ENCODE measurements around the gene MIS18BP1.
A peak's percentile ranks its signal among the peaks of the same experiment; 100 is the strongest.
"Not testable (repeated sequence)": the region's sequence is repeated elsewhere in the genome, so short reads cannot be mapped to it uniquely, and the experiment has no call there.

Gene MIS18BP1

DNA sequence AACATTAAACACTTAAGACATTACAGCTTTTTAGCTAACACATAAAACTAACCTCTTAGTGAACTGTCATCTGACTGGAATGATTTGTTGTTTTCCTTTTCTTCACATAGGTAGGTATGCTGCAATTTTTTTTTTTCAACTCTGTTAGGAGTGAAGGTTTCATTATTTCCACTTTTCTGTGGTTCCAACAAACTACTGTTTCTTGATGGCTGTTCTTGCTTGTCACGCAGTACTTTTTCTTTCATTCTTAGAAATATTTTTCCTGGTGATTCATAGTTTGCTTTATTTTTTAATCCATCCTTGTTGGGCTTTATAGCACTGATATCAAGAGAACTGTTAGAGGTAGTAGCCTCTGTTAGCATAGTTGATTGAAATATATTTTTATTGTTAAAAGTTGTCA lies 6.3 kb downstream of the MIS18BP1 start:
- DNase-seq: no peak

DNA sequence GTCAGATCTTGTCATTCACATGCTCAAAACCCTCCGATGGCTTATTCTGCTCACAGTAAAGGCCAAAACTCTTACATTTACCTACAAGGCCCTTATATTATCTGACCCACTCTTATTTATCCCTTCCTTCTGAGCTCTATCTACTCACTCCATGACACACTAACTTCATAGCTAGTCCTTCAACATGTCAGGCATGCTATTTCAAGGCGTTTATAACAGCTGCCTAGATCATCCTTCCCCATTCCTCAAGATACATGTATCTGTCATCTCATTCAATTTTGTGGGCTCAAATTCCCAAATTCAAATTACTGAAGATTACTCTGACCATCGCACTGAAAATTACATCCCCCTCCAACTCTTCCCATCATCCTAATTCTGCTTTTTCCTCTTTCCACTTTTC lies 6.9 kb downstream of the MIS18BP1 start:
- DNase-seq: no peak

- no peak for DNase-seq
Observed at GRCh38 chr14:45242706-45243105, 10.3 kb downstream of the MIS18BP1 start.

DNA sequence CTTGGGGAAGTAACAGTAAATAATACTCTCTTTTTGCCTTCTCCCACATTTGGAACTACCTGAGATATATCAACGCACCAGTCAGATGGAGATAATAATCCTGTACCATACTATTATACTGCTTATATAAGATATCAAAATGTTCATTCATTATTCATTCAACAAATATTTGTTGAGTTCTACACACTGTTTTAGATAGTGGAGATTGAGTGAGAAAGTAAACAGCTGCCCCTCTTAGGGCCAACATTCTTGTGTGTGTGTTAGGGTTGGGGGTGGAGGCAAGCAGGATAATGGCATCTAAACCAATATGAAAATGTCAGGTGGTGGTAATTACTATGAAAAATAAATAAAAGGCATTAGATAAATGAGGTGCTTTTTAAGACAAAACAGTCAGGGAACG lies 14.0 kb downstream of the MIS18BP1 start:
- no peak for DNase-seq

- no peak for DNase-seq
Observed at GRCh38 chr14:45227566-45227965, 25.4 kb downstream of the MIS18BP1 start.

GRCh38 chr14:45222485-45223262 lies 30.3 kb downstream of the MIS18BP1 start:
- DNase-seq: no peak

DNA sequence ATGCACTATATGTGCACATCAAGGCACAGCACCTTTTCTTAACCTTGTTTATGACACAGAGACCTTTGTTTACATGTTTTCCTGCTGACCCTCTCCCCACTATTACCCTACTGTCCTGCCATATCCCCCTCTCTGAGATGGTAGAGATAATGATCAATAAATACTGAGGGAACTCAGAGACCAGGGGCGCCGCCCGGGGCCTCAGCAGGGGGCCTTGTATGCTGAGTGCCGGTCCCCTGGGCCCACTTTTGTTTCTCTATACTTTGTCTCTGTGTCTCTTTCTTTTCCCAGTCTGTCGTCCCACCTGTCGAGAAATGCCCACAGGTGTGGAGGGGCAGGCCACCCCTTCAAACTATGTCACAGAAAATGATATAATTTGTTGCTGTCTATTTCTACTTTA lies 38.7 kb downstream of the MIS18BP1 start:
- DNase-seq: not testable (repeated sequence)

- DNase-seq: not testable (repeated sequence)
Observed at GRCh38 chr14:45213716-45214115, 39.3 kb downstream of the MIS18BP1 start.

- DNase-seq: no peak
Observed at GRCh38 chr14:45212231-45212630, 40.8 kb downstream of the MIS18BP1 start.

GRCh38 chr14:45211295-45211694 lies 41.7 kb downstream of the MIS18BP1 start:
- DNase-seq: no peak

DNA sequence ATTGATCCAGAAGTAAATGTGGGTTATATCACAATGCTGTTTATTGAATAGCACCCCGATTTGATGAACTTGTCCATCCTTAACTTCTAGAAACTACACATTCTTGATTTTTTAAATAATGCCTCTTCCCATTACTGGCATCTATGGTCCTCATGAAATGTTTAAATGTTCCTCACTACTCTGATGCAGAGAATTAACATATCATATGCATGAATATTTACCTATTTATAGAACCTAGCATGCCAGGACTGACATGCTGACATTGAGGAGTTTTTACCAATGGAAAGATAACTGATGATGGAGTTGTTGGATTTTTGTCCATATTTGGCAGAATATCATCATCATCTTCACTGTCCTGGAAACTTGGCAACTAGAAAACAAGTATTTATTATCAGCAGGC lies 42.8 kb downstream of the MIS18BP1 start:
- DNase-seq: no peak

- no peak for DNase-seq
Observed at GRCh38 chr14:45204241-45204640, 48.8 kb downstream of the MIS18BP1 start.

DNA sequence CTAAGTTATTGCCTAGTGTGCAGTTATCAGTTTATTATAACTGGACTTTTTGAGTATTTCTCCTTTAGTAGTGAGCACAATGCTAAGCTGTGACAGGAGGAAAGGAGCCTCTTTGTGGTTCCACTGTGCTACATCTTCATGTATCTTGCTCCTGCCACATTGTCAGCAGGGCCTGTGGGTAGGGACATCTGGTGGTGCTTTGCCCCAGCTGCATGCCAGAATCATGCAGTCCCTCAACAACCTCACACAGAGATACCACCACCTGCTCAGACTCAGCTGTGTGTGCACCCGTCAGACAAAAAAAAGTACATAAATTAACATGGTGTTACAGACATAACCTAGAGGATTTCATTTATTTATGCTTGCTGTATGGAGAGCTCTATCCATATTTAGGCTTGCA lies 51.1 kb downstream of the MIS18BP1 start:
- peak in 2 of 56 donors; percentile 2 for DNase-seq

GRCh38 chr14:45199230-45199629 lies 53.8 kb downstream of the MIS18BP1 start:
- no peak for DNase-seq

GRCh38 chr14:45198551-45198950 lies 54.5 kb downstream of the MIS18BP1 start:
- DNase-seq: no peak

GRCh38 chr14:45194964-45195363 lies 58.0 kb downstream of the MIS18BP1 start:
- DNase-seq: no peak

GRCh38 chr14:45185100-45185814 lies 67.7 kb downstream of the MIS18BP1 start:
- DNase-seq: no peak

DNA sequence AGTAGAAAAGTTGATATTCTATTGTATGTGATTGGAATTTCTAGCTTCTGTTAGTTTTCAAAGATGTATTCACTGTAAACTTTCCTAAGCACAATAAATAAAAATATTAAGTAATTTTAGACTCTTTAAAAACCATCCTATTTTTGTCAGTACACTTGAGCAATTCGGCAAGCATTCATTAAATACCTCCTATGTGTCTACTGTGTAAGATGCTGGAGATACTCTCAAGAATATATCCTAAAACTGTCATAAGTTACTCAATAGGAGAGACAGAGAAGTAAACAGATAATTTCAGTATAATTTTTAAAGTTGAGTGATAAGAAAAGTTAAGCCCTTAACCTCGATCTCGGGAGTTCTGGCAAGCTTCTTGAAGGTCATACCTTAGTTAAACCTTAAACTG lies 71.2 kb downstream of the MIS18BP1 start:
- no peak for DNase-seq

GRCh38 chr14:45181329-45181728 lies 71.7 kb downstream of the MIS18BP1 start:
- no peak for DNase-seq

- DNase-seq: no peak
Observed at GRCh38 chr14:45177076-45177475, 75.9 kb downstream of the MIS18BP1 start.

DNA sequence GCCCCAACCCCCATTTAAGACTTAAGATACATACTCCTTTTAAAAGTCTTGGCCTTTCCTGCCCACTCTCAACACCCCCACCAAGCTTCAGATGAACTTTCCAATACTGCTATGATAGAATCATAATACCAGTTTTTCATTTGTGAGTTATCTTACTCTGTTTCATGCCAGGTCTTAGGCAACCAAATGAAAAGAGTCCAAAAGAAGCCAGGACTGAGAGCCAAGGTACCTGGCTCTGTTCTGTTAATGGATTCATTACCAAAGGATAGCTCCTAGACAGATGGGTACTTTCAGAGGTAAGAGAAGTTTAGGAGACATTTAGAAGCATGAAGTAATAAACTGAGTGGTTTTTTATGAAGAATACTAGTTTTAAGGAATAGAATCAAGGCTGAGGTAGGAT lies 83.1 kb downstream of the MIS18BP1 start:
- no peak for DNase-seq

- no peak for DNase-seq
Observed at GRCh38 chr14:45156067-45156466, 96.9 kb downstream of the MIS18BP1 start.

Data from amygdala (tissue), 56 donors.